Aorta (tissue), 5 donors: ENCODE results near the gene SLC25A27. TPM values are rescaled to one million over a fixed set of nuclear protein-coding genes. Genes with fewer than 3 reads are reported as not detected.
A peak's percentile ranks its signal among the peaks of the same experiment; 100 is the strongest.

Source experiments
- ATAC-seq: fragments of 200-7000 bp; cut with Tn5 transposase; one replicate; pipeline ENCODE4 v1.9.1; 2022; ENCODE audit warnings: moderate library complexity; ENCODE audit not compliant: low FRiP score
- DNase-seq, 2 donors: peaks; one replicate each; pipeline ENCODE4 v3.0.0-alpha.2; 2020
- H3K27ac ChIP-seq, 2 donors: one replicate each; pipeline ENCODE4 v1.5.1; 2013; ENCODE audit warnings: low read length in 2 of 2, mild to moderate bottlenecking in 2 of 2, moderate library complexity in 2 of 2, control low read depth in 1 of 2, inconsistent platforms in 1 of 2, low read depth in 1 of 2
- H3K27me3 ChIP-seq, 2 donors: one replicate each; pipeline ENCODE4 v1.6.1; 2013; ENCODE audit warnings: control low read depth in 1 of 2, low read length in 1 of 2, mild to moderate bottlenecking in 1 of 2, moderate library complexity in 1 of 2; ENCODE audit not compliant: insufficient read depth in 2 of 2, control insufficient read depth in 1 of 2
- H3K36me3 ChIP-seq, 2 donors: one replicate each; pipeline ENCODE4 v1.6.1; 2013; ENCODE audit warnings: control low read depth in 1 of 2, low read length in 1 of 2, mild to moderate bottlenecking in 1 of 2; ENCODE audit not compliant: insufficient read depth in 2 of 2, control insufficient read depth in 1 of 2
- H3K4me1 ChIP-seq, 2 donors: one replicate each; pipeline ENCODE4 v1.6.1; 2013; ENCODE audit warnings: low read length in 2 of 2, control low read depth in 1 of 2, mild to moderate bottlenecking in 1 of 2, moderate library complexity in 1 of 2; ENCODE audit not compliant: insufficient read depth in 2 of 2, control insufficient read depth in 1 of 2
- H3K4me3 ChIP-seq, 2 donors: one replicate each; pipeline ENCODE4 v1.5.1; 2013; ENCODE audit warnings: low read length in 2 of 2, control low read depth in 1 of 2, mild to moderate bottlenecking in 1 of 2
- H3K9me3 ChIP-seq: one replicate; pipeline ENCODE4 v1.6.1; 2013; ENCODE audit warnings: mild to moderate bottlenecking, low read length; ENCODE audit not compliant: control insufficient read depth
- WGBS, 2 donors: extraction: QIAGEN DNeasy Blood & Tissue Kit; methylation state at CpG; one replicate each; pipeline ENCODE4 v1.1.7; 2013; 5-methylcytosine and 5-hydroxymethylcytosine counted together
- intact Hi-C, 2 donors: fragments of 100-400 bp; cut with DNase I; formaldehyde crosslinking; loops; one replicate each; pipeline versions ENCODE4 v1.14.2 to v1.15.0; 2022
- long read RNA-seq, 2 donors: library from polyadenylated mRNA; unstranded; transcript quantifications; one replicate each; pipeline ENCODE4 v2.0.0, GENCODE V29; 2020 to 2021
- polyA plus RNA-seq, 2 donors: library from polyadenylated mRNA; stranded (reverse); fragments of 200-250 nt; gene quantifications; one replicate each; pipeline ENCODE4 v1.2.3, GENCODE V29; 2013
- total RNA-seq, 2 donors: library from RNA; stranded (reverse); fragmentation: NEBNext Ultra II Directional; extraction: Animal tissue kit (Norgen Biotek cat#: 25700); gene quantifications; one replicate each; pipeline ENCODE4 v1.2.1, GENCODE V29; 2021
- donor health status: healthy with polysubstance abuse.
- donor health status: Bipolar disorder and iron deficiency.
- donor health status: DM: no; HTN: no; CAD: no.
- donor health status: DM: no; HTN: no; CAD: no.
- donor health status: DM: yes; HTN: yes; CAD: no.

The SLC25A27 gene, protein sequence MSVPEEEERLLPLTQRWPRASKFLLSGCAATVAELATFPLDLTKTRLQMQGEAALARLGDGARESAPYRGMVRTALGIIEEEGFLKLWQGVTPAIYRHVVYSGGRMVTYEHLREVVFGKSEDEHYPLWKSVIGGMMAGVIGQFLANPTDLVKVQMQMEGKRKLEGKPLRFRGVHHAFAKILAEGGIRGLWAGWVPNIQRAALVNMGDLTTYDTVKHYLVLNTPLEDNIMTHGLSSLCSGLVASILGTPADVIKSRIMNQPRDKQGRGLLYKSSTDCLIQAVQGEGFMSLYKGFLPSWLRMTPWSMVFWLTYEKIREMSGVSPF
- total RNA-seq (10 to 100 TPM; 19.7 to 45.9 TPM), polyA plus RNA-seq (10 to 100 TPM in 1 of 2 donors, under 1 TPM in 1; 0.50 to 71.9 TPM)
- long read RNA-seq, donor 1, partial matches to known transcripts = 1 of 4 reads
- long read RNA-seq, donor 1, other reads (novel, unspliced or antisense) = 3 of 4 reads
- long read RNA-seq, donor 2, partial matches to known transcripts = 0 of 4 reads
- long read RNA-seq, donor 2, other reads (novel, unspliced or antisense) = 4 of 4 reads

GRCh38 chr6:46652603-46653438 lies at the start of gene SLC25A27, which contains the start of gene CYP39A1:
Gene SLC25A27 (plus strand): TSS chr6:46652975. CDS start chr6:46653193, 218 bp downstream.
Gene CYP39A1 (minus strand): TSS chr6:46652818. CDS start chr6:46652582, 236 bp downstream.
- Histone ChIP-seq H3K9me3 (no peaks in the 10 kb centered on the region), H3K4me1 (no peaks in the 10 kb centered on the region), H3K36me3 (no peaks in the 10 kb centered on the region), H3K4me3 (peak within 1 kb of the TSS; percentile 66 to 85), H3K27me3 (no peaks in the 10 kb centered on the region), H3K27ac (peak within 1 kb of the TSS in 1 of 2 donors; percentile 68)
- ATAC-seq (peak; percentile 99), DNase-seq (peak; percentile 94 to 98)
- intact Hi-C loops = no loop called here
- WGBS, 2 donors = 0% methylated on average over 62 to 72 of the region's 72 CpGs

DNA sequence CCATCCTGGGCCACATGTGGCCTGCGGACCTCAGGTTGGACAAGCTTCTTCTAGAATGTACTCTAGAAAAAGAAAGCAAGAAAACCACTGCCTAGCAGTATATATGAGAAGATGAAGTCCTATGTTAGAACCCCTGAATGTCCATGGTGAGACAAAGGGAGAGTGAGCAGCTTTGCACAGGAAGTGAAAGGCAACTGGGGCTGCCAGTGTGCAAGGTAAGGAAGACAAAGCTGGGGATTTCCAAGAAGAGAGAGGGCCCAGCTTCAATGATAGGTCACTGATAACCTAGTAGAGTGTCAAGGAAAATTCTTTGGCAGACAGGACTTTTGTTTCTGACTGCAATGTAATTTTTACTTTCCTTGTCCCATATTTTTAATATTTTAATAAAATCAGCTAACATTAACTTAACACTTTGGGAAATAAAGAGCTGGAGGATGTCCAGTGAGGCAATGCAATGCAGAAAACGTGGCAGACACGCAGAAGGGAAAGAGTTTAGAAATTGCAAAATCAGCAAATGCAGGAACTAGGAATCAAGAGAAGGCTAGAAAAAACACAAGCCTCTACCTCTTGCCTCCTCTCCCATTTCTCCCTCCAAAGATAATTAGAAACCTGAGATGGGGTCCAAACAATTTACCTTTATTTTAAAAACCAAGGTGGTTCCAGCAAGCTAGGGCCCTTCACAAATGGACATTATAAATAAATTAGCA lies 47.5 kb upstream of the SLC25A27 start:
- intact Hi-C loops = no loop called here
- H3K27me3 ChIP-seq = no peaks in the 10 kb centered on the region
- H3K9me3 ChIP-seq = no peaks in the 10 kb centered on the region
- ATAC-seq = no peak
- peaks cover 0 to 2% of the 10 kb centered on the region in 2 donors for H3K4me1 ChIP-seq
- no peak overlapping the region for H3K27ac ChIP-seq
- H3K4me3 ChIP-seq = no peak overlapping the region
- no peaks in the 10 kb centered on the region for H3K36me3 ChIP-seq
- 92 to 94% methylated on average over 3 of the region's 3 CpGs for WGBS, 2 donors
- DNase-seq = no peak

GRCh38 chr6:46606338-46606737 lies 46.4 kb upstream of the SLC25A27 start:
- H3K36me3 ChIP-seq = no peaks in the 10 kb centered on the region
- no peak overlapping the region for H3K27ac ChIP-seq
- WGBS, 2 donors = 63 to 69% methylated on average over 3 of the region's 3 CpGs
- ATAC-seq (no peak), DNase-seq (no peak)
- no peak overlapping the region for H3K4me3 ChIP-seq
- intact Hi-C loops = no loop called here
- H3K4me1 ChIP-seq = peaks cover 0 to 2% of the 10 kb centered on the region in 2 donors
- H3K27me3 ChIP-seq = no peaks in the 10 kb centered on the region
- H3K9me3 ChIP-seq = no peaks in the 10 kb centered on the region

DNA sequence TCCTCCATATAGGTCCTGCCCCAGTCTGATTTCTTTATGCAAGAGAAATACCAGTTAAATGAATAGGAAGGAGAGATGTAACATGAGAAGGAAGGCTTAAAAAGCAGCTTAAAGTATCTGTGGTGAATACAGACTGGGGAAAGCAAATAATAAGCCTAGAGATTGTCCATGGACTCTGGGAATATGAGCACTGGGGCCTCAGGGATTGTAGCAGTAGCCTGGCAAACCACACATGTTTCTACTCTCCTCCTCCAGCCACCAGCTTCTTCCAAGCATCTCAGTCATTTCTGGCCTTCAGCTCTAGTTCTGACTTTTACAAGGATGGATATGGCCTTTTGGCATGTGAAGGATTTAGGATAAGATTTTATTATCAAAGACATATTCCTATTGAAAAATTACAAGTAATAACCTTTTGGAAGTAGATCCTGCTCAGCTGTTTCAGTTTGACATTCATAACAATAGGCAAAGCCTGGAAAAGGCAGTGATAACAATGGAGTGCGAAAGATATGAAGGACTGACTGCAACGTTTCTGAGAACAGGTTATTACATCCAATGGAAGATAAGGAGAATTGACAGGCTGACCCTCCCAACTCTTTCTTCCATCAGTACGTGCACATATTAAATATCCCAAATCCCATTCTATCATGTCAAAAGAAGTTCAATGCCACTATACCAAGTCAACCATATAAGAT lies 41.8 kb upstream of the SLC25A27 start:
- intact Hi-C loops = no loop called here
- Histone ChIP-seq H3K4me1 (peaks cover 0 to 4% of the 10 kb centered on the region in 2 donors), H3K9me3 (no peaks in the 10 kb centered on the region), H3K4me3 (no peak overlapping the region), H3K27me3 (no peaks in the 10 kb centered on the region), H3K36me3 (no peaks in the 10 kb centered on the region), H3K27ac (no peak overlapping the region)
- no peak for ATAC-seq
- WGBS, 2 donors = 85 to 89% methylated on average over 3 of the region's 3 CpGs
- DNase-seq = no peak

- Histone ChIP-seq H3K27me3 (no peaks in the 10 kb centered on the region), H3K27ac (no peak overlapping the region), H3K36me3 (no peaks in the 10 kb centered on the region), H3K9me3 (no peaks in the 10 kb centered on the region), H3K4me3 (no peak overlapping the region), H3K4me1 (peaks cover 0 to 2% of the 10 kb centered on the region in 2 donors)
- intact Hi-C loops = no loop called here
- peak; percentile 54 to 77 for DNase-seq
- 4 to 8% methylated on average over 2 of the region's 2 CpGs for WGBS, 2 donors
- ATAC-seq = peak; percentile 57
Observed at GRCh38 chr6:46612645-46613044, 40.1 kb upstream of the SLC25A27 start.

DNA sequence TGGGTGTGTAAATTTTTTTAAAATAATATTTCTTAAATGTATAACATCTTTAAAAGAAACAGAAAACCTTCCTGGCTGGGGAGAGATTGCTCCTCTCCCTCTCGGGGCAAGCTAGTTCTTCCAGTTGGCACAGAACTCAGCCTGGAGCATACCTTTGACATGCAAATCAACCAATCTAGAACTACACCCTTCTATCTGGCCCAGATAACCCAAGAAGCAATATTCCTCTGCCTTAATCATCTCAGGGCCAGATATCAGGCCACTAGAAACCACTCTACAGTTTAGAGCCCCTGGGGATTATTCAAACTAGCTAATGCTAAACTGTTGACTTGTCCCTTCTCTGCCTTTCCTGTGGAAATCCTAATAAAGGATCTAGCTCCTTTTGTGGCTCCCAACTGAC lies 34.0 kb upstream of the SLC25A27 start:
- intact Hi-C loops = no loop called here
- Histone ChIP-seq H3K36me3 (no peaks in the 10 kb centered on the region), H3K9me3 (peaks cover 2% of the 10 kb centered on the region), H3K27ac (no peak overlapping the region), H3K27me3 (no peaks in the 10 kb centered on the region), H3K4me1 (no peaks in the 10 kb centered on the region), H3K4me3 (no peak overlapping the region)
- ATAC-seq (no peak), DNase-seq (no peak)
- 87 to 93% methylated on average over 1 of the region's 1 CpG for WGBS, 2 donors

DNA sequence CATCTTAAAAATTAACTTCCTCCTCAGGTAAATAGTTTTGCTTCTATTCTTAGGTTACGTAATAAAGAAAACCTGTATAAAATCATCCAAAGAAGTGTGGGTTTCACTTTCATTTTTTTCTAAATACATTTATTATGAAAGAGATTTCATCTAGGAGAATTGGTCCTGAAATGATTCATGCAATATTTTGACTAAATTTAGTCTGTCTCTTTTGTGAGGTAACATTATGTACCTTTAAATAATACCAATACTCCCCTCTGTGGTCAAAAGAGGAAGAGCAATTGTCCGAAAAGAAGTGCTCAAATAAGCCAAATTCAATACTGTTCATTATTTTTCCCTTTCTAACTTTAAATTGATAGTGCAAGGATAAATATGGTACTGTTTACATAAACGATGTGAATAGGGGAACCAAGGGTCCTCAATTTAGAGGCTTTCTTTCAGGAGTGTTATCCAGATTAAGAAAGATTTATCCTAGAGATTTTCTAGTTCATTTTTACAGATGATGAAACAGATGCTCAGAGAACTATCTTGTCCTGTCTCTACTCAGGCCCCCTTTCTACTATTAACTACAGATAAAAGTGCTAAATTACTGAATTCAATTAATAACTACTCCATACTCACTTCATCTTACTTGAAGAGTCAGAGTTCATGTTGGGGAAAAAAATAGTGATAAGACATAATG lies 26.4 kb upstream of the SLC25A27 start:
- no peaks in the 10 kb centered on the region for H3K27me3 ChIP-seq
- no peak for DNase-seq
- H3K27ac ChIP-seq = no peak overlapping the region
- H3K36me3 ChIP-seq = no peaks in the 10 kb centered on the region
- no peaks in the 10 kb centered on the region for H3K4me1 ChIP-seq
- H3K4me3 ChIP-seq = no peak overlapping the region
- intact Hi-C loops = loop anchor here (1.0 to 10.0 kb wide), 6 partner anchors 102 to 534 kb away; partner anchors contain the start of gene RCAN2 (in 2 of the 2)
- no peaks in the 10 kb centered on the region for H3K9me3 ChIP-seq
- 2 to 4% methylated on average over 3 of the region's 3 CpGs for WGBS, 2 donors
- ATAC-seq = peak; percentile 76
